DND-41 (cell line): ENCODE data around the gene SLC15A4.

ENCODE experiments used
- ATAC-seq: fragments of 200-7000 bp; cut with Tn5 transposase; 3 replicates; pipeline ENCODE4 v1.9.1; 2021; ENCODE audit warnings: low read depth; ENCODE audit not compliant: insufficient read depth
- DNase-seq: peaks from one replicate; pipeline ENCODE4 v3.0.0-alpha.2; 2020
- H2AFZ ChIP-seq: 2 replicates; pipeline ENCODE4 v1.6.0; 2012; ENCODE audit warnings: low read depth, low read length
- H3K27ac ChIP-seq: 2 replicates; pipeline ENCODE4 v1.5.1; 2012; ENCODE audit warnings: low read length, inconsistent platforms
- H3K27me3 ChIP-seq: fragments of 200-600 bp; sonication (generic); 2 replicates; pipeline ENCODE4 v1.6.0; 2012; ENCODE audit warnings: low read length, mild to moderate bottlenecking, inconsistent platforms; ENCODE audit not compliant: insufficient read depth, poor library complexity
- H3K36me3 ChIP-seq: 2 replicates; pipeline ENCODE4 v1.5.1; 2012; ENCODE audit warnings: low read length, inconsistent platforms; ENCODE audit not compliant: insufficient read depth
- H3K4me1 ChIP-seq: 2 replicates; pipeline ENCODE4 v1.5.1; 2012; ENCODE audit warnings: mild to moderate bottlenecking, low read length; ENCODE audit not compliant: insufficient read depth
- H3K4me2 ChIP-seq: 2 replicates; pipeline ENCODE4 v1.6.0; 2012; ENCODE audit warnings: mild to moderate bottlenecking, moderate library complexity, low read length, inconsistent platforms; ENCODE audit not compliant: insufficient read depth
- H3K4me3 ChIP-seq, 2 experiments: fragments of 200-600 bp in 1 of 2; shearing (Covaris generic) in 1 of 2; 2 replicates each; pipeline ENCODE4 v1.5.1; 2012 to 2016; ENCODE audit warnings: inconsistent platforms in 2 of 2, low read length in 2 of 2, mild to moderate bottlenecking in 2 of 2, low read depth in 1 of 2, moderate library complexity in 1 of 2
- H3K79me2 ChIP-seq: 2 replicates; pipeline ENCODE4 v1.6.0; 2012; ENCODE audit warnings: low read length, inconsistent platforms; ENCODE audit not compliant: insufficient read depth
- H3K9ac ChIP-seq: 2 replicates; pipeline ENCODE4 v1.6.0; 2012; ENCODE audit warnings: low read depth, mild to moderate bottlenecking, inconsistent platforms, low read length, moderate library complexity
- H3K9me3 ChIP-seq: 2 replicates; pipeline ENCODE4 v1.5.1; 2012; ENCODE audit warnings: low read length, moderate library complexity, mild to moderate bottlenecking, inconsistent platforms; ENCODE audit not compliant: insufficient read depth, severe bottlenecking
- H4K20me1 ChIP-seq: 2 replicates; pipeline ENCODE4 v1.6.0; 2012; ENCODE audit warnings: low read length; ENCODE audit not compliant: insufficient read depth
- EZH2 ChIP-seq: IDR thresholded peaks from 3 replicates; pipeline ENCODE4 v1.6.1; 2012; ENCODE audit warnings: borderline replicate concordance, low read depth, mild to moderate bottlenecking, moderate library complexity, low read length, inconsistent platforms; ENCODE audit not compliant: severe bottlenecking
- TF ChIP-seq, protein P1 (sequence below): IDR thresholded peaks from 2 replicates; pipeline ENCODE4 v1.5.1; 2012; ENCODE audit warnings: borderline replicate concordance, low read length, moderate library complexity, mild to moderate bottlenecking; ENCODE audit not compliant: poor library complexity, severe bottlenecking; ENCODE audit errors: extremely low read depth

SLC15A4 gene

DNA sequence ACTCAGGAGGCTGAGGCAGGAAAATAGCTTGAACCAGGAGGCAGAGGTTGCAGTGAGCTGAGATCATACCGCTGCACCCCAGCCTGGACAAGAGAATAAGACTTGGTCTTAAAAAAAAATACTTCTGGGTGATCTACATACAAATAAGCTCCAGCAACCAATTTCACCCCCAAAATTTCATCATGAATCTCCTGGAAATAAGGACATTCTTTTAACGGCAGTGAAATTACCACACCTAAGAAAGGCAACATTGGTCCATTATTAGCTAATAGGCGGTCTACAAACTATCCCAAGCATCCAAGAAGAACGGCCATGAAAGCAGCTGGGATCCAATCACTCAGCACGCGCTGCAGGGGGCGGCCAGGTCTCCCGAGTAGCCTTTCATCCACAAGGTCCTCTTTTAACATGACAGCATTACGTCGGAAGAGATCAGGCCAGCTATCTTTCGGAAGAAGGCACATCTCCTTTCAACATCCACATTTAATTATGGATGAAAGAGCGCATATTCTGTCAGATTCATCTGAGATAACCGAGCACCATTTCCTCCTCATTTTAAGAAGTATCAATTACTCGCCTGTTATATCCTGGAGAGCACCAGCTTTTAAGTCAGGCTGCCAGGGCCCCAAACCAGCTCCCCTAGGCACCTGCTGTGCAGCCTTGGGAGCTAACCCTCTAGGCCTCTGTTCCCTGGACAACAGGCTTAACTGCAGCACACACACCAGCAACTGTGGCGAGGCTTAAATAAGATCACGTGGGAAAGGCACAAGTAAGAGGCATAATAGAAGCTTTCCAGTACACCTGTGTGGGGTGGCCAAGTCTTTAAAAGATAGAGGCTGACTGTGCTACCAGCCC, 4.2 kb downstream of the SLC15A4 start:
- DNase-seq (no peak), ATAC-seq (no peak)
- TF ChIP-seq, protein P1, sequence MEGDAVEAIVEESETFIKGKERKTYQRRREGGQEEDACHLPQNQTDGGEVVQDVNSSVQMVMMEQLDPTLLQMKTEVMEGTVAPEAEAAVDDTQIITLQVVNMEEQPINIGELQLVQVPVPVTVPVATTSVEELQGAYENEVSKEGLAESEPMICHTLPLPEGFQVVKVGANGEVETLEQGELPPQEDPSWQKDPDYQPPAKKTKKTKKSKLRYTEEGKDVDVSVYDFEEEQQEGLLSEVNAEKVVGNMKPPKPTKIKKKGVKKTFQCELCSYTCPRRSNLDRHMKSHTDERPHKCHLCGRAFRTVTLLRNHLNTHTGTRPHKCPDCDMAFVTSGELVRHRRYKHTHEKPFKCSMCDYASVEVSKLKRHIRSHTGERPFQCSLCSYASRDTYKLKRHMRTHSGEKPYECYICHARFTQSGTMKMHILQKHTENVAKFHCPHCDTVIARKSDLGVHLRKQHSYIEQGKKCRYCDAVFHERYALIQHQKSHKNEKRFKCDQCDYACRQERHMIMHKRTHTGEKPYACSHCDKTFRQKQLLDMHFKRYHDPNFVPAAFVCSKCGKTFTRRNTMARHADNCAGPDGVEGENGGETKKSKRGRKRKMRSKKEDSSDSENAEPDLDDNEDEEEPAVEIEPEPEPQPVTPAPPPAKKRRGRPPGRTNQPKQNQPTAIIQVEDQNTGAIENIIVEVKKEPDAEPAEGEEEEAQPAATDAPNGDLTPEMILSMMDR = no peak
- no peak for TF ChIP-seq EZH2
- no peak overlapping the region for H2AFZ ChIP-seq
- H3K4me1 ChIP-seq = peaks cover 49% of the 10 kb centered on the region
- H3K79me2 ChIP-seq = peaks cover 91% of the 10 kb centered on the region
- peak overlapping the region; percentile 84; the same call in 1 of the 2 replicates for H3K4me2 ChIP-seq
- no peak overlapping the region; the same call in 1 of the 2 replicates for H3K9ac ChIP-seq
- H3K4me3 ChIP-seq = no peak overlapping the region
- peaks cover 65% of the 10 kb centered on the region for H4K20me1 ChIP-seq
- H3K36me3 ChIP-seq = peaks cover 31% of the 10 kb centered on the region
- H3K27ac ChIP-seq = no peak overlapping the region
- no peaks in the 10 kb centered on the region for H3K9me3 ChIP-seq
- no peaks in the 10 kb centered on the region for H3K27me3 ChIP-seq

DNA sequence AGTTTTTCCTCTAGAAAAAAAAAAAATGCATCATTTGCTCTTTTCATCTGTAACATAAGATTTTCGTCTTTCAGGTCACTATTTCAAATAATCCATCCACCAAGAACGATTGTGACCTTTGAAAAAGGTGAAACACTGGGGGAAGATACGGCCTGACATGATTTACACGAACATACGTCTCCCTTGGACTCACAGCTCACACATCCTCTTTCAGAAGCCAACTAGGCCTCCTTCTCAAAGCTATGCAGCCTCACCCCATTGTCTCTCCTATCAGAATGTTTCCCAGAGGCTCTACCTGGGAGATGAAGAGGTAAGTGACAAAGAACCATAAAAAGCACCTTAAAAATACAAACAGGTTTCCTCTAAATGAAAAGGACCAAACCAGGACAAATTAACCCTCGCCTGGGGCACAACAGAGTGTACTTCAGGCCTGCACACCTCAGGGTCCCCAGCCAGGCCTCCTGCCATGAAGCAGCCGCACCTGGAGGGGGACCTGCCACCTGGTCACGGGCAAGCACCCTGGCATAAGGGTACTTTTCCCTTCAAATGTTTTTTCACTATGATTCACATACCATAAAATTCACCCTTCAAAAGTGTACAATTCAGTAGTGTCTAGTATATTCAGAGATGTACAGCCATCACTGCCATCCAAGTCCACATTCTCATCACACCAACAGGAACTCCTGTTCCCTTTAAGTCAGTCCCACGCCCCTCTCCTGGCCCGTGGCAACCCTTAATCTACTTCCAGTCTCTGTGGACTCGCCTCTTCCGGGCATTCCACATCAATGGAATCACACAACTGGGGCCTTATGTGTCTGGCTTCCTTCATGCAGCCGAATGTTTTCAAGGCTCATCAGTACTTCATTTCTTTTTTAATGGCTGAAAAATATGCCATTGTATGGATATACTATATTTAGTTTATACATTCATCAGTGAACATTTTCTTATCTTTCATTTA, 5.4 kb downstream of the SLC15A4 start:
- TF ChIP-seq, protein P1 = no peak
- no peak for TF ChIP-seq EZH2
- Histone ChIP-seq H4K20me1 (peaks cover 77% of the 10 kb centered on the region), H3K4me2 (peak overlapping the region; percentile 12; the same call in 1 of the 2 replicates), H3K79me2 (peaks cover 100% of the 10 kb centered on the region), H3K4me3 (no peak overlapping the region), H3K9ac (no peak overlapping the region), H3K4me1 (peaks cover 45% of the 10 kb centered on the region), H3K27me3 (no peaks in the 10 kb centered on the region), H3K36me3 (peaks cover 40% of the 10 kb centered on the region), H3K9me3 (no peaks in the 10 kb centered on the region), H2AFZ (no peak overlapping the region), H3K27ac (no peak overlapping the region)
- ATAC-seq = no peak
- no peak for DNase-seq

DNA sequence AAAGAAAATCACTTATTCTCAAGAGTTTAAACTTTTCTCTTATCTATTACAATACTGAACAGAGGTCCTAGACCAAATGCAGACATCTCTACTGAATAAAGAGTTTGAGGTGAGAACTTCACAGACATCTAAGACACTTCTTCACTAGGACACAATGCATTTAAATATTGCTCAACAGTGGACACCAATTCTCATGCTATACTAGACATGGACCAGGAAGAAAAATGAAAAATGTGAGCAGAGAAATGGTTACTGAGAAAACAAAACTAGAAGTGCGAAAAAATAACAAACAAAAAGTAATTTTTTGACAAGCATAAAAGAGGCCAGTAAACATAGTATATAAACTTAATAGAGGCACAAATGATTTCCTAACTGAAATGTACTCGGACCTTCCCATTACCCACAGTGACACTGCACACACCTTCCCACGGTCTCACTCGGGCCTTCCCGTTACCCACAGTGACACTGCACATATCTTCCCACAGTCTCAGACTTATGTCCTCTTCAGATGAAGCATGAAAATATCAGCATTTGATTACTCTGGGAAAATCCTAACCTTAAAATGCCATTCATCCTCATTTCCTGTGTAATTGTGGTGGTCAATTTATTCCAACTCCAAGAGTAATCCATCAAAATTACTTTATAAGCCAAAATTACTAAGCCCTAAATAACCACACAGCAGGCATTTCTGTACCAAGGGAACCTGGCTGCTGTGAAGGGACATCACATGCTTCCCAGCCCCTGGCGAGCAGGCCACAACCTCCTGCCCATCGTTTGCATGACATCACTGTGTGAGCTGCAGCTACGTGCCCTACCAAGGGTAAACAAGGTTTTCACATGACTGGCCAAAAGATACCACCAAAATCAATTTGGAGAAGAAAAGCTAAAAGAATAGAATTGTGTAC, 6.4 kb downstream of the SLC15A4 start:
- H3K27ac ChIP-seq = no peak overlapping the region
- peaks cover 46% of the 10 kb centered on the region for H3K36me3 ChIP-seq
- no peak overlapping the region for H2AFZ ChIP-seq
- H3K4me3 ChIP-seq = no peak overlapping the region
- ATAC-seq (no peak), DNase-seq (no peak)
- H3K9ac ChIP-seq = no peak overlapping the region
- H3K27me3 ChIP-seq = no peaks in the 10 kb centered on the region
- TF ChIP-seq, protein P1 = no peak
- no peak for TF ChIP-seq EZH2
- H3K4me1 ChIP-seq = peaks cover 41% of the 10 kb centered on the region
- H3K4me2 ChIP-seq = peak overlapping the region; percentile 13; the same call in 1 of the 2 replicates
- H4K20me1 ChIP-seq = peaks cover 84% of the 10 kb centered on the region
- no peaks in the 10 kb centered on the region for H3K9me3 ChIP-seq
- H3K79me2 ChIP-seq = peaks cover 100% of the 10 kb centered on the region
